GM21723 (cell line): ENCODE measurements around the gene ARMC9.
"Not testable (repeated sequence)": the region's sequence is repeated elsewhere in the genome, so short reads cannot be mapped to it uniquely, and the experiment has no call there.

ENCODE experiments used
- ATAC-seq: cut with Tn5 transposase; IDR thresholded peaks from one replicate; pipeline ENCODE4 v1.9.1; 2021; ENCODE audit warnings: mild to moderate bottlenecking, moderate library complexity; ENCODE audit not compliant: unreplicated experiment

ARMC9 gene

GRCh38 chr2:231198291-231199173 lies at the start of gene ARMC9:
Gene ARMC9, plus strand, starts transcription at chr2:231198631. Its CDS starts 7,608 bp downstream, at chr2:231206239.
- ATAC-seq, result peak; percentile 98

- no peak for ATAC-seq
Observed at GRCh38 chr2:231152800-231153557, 45.5 kb upstream of the ARMC9 start.

- ATAC-seq, result no peak
Observed at GRCh38 chr2:231159306-231159705, 39.1 kb upstream of the ARMC9 start.

- ATAC-seq, result no peak
Observed at GRCh38 chr2:231160701-231161100, 37.7 kb upstream of the ARMC9 start.

GRCh38 chr2:231161252-231161839 lies 37.1 kb upstream of the ARMC9 start:
- no peak for ATAC-seq

- no peak for ATAC-seq
Observed at GRCh38 chr2:231161877-231162329, 36.5 kb upstream of the ARMC9 start.

GRCh38 chr2:231163011-231163410 lies 35.4 kb upstream of the ARMC9 start:
- no peak for ATAC-seq

GRCh38 chr2:231163414-231164095 lies 34.9 kb upstream of the ARMC9 start:
- ATAC-seq, result no peak

GRCh38 chr2:231167745-231168459 lies 30.5 kb upstream of the ARMC9 start:
- ATAC-seq, result no peak

GRCh38 chr2:231168460-231169139 lies 29.8 kb upstream of the ARMC9 start:
- ATAC-seq, result no peak

GRCh38 chr2:231169488-231169887 lies 28.9 kb upstream of the ARMC9 start:
- ATAC-seq, result no peak

GRCh38 chr2:231170055-231170454 lies 28.4 kb upstream of the ARMC9 start:
- no peak for ATAC-seq

- ATAC-seq, result no peak
Observed at GRCh38 chr2:231172025-231172424, 26.4 kb upstream of the ARMC9 start.

GRCh38 chr2:231174211-231174651 lies 24.2 kb upstream of the ARMC9 start:
- ATAC-seq, result no peak

- no peak for ATAC-seq
Observed at GRCh38 chr2:231176066-231176465, 22.4 kb upstream of the ARMC9 start.

GRCh38 chr2:231177156-231178025 lies 21.0 kb upstream of the ARMC9 start:
- no peak for ATAC-seq

GRCh38 chr2:231178805-231179204 lies 19.6 kb upstream of the ARMC9 start:
- ATAC-seq, result not testable (repeated sequence)

GRCh38 chr2:231181860-231182512 lies 16.4 kb upstream of the ARMC9 start:
- ATAC-seq, result peak; percentile 65
